ENCODE results near the gene PLN.

The PLN gene

DNA sequence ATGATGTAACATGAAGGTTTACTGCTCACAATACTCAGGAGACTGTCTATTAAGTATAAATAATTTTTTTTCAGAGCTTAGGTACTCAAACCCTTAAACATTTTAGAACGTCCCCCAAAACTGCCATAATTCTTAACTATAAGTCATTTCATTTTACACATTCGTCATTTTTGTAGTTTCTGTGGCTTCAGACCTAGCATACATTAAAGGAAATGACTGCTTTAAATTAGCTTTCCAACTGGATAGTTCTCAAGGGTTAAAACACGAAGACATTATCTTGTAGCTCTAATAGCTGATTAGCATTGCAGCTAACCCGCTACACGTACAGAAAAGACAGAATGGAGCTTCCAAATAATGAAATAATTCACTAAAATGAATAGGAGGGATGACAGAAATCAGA, 24.9 kb upstream of the PLN start:
- no peak overlapping the region for H3K4me3 ChIP-seq (ENCODE audit: low read length)
- TF ChIP-seq, protein P1, sequence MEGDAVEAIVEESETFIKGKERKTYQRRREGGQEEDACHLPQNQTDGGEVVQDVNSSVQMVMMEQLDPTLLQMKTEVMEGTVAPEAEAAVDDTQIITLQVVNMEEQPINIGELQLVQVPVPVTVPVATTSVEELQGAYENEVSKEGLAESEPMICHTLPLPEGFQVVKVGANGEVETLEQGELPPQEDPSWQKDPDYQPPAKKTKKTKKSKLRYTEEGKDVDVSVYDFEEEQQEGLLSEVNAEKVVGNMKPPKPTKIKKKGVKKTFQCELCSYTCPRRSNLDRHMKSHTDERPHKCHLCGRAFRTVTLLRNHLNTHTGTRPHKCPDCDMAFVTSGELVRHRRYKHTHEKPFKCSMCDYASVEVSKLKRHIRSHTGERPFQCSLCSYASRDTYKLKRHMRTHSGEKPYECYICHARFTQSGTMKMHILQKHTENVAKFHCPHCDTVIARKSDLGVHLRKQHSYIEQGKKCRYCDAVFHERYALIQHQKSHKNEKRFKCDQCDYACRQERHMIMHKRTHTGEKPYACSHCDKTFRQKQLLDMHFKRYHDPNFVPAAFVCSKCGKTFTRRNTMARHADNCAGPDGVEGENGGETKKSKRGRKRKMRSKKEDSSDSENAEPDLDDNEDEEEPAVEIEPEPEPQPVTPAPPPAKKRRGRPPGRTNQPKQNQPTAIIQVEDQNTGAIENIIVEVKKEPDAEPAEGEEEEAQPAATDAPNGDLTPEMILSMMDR (conservative IDR thresholded peaks at IDR 0.05; ENCODE audit: low read depth, low read length) = no peak
- DNase-seq (ENCODE audit: low read depth) = no peak

DNA sequence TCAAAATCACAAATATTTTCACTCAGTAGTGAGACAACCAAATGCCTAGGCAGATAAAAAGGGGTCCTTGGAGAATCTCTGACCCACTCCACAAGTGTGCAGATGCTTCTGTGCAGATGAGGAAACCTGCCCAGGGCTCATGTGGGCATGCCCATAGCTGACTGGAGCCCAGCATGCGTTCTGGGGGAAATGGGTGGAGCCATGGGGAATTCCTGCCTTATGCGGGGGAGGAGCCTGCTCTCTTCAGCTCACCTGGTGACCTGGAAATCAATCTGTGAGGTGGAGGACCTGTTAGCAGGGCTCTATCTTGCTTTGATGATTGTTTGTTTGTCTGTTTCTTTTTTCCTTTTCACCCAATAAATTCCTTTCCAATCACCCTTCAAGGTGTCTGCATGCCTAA, 23.4 kb upstream of the PLN start:
- no peak for DNase-seq (ENCODE audit: low read depth)

DNA sequence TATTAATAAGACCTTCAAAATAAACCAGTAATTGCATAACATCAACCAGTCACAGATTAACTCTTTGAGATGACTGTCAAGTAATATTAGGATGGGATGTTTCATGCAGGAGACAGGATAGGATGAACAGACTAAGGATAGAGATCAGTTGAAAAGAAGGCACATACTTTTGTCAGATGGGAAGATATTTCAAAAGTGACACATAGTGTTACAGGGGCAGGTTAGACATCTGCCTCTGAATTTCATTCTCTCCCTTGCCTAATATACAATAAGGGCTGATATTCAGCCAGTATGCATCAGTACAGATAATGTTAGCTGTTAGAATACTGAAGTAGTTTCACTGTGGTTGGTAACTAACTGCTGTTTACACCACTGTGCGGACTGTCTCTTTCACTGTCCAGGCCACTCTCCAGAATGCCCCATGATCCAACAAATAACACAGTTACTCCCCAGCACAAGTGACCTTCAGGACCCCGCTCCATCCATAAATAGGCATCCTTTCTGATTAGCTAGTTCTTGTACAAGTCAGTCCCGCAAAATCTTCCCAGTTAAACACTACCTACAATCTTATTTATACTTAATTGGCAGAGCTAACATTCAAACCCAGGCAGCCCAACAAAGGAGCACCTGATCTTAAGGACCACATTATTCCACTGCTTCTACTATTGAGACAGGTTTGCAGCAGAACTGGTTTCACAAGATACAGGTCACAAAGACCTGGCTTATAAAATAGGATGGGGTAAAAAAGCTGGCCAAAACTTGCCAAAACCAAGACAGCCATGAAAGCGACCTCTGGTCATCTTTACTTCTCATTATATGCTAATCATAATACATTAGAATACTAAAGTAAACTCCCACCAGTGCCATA, 21.9 kb upstream of the PLN start:
- TF ChIP-seq, protein P1 (conservative IDR thresholded peaks at IDR 0.05; ENCODE audit: low read depth, low read length) = no peak
- DNase-seq (ENCODE audit: low read depth) = no peak
- no peak overlapping the region for H3K4me3 ChIP-seq (ENCODE audit: low read length)

More for the DNA sequence above, 23.4 kb upstream of the PLN start:
- no peak overlapping the region for H3K4me3 ChIP-seq (ENCODE audit: low read length)
- TF ChIP-seq, protein P1 (conservative IDR thresholded peaks at IDR 0.05; ENCODE audit: low read depth, low read length) = no peak

DNA sequence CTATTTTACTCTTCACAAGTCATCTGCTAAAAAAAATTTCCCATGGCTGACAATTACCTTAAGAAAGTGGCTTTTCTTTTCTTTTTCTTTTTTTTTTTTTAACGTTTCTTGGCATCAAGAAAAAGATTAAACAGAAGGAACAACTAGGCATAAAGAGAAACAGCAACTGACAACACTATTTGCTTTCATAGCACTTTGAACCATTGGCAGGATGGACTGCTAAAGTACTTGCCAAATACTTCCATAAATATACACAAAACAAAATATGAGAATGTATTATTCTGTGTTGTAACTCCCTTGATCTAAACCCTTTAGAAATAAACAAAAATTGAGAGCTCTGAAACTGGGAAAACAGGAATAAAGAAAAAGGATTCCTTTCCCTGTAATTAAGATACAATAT, 20.0 kb upstream of the PLN start:
- TF ChIP-seq, protein P1 (conservative IDR thresholded peaks at IDR 0.05; ENCODE audit: low read depth, low read length) = no peak
- no peak overlapping the region for H3K4me3 ChIP-seq (ENCODE audit: low read length)
- DNase-seq (ENCODE audit: low read depth) = no peak

DNA sequence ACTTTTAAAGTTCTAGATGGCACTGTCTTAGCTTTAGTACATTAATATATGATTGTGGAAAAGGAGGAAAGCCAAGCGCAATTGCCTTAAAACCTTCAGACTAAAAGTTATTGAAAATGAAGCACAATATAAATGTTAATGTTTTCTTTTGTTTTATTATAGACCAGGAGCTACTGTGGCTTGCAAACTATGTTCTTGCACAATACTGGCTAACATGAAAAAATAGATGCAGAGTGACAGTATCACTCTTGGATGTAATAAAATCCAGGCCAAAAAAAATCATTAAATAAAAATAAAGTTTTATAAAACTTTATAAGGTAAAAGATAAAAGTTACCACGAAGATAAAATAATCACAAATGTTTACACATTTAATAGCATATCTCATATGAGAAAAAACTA, 18.3 kb upstream of the PLN start:
- no peak for DNase-seq (ENCODE audit: low read depth)
- TF ChIP-seq, protein P1 (conservative IDR thresholded peaks at IDR 0.05; ENCODE audit: low read depth, low read length) = no peak
- no peak overlapping the region for H3K4me3 ChIP-seq (ENCODE audit: low read length)

DNA sequence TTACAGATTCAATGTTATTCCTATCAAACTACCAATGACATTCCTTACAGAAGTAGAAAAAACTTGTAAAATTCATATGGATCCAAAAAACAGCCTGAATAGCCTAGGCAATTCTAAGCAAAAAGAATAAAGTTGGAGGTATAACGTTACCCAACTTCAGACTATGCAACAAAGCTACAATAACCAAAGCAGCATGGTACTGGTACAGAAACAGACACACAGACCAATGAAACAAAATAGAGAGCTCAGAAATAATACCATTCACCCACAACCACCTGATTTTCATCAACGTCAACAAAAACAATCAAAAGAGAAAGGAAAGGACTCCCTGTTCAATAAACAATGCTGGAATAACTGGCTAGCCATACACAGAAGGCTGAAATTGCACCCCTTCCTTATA, 17.2 kb upstream of the PLN start:
- H3K4me3 ChIP-seq (ENCODE audit: low read length) = no peak overlapping the region
- no peak for DNase-seq (ENCODE audit: low read depth)
- TF ChIP-seq, protein P1 (conservative IDR thresholded peaks at IDR 0.05; ENCODE audit: low read depth, low read length) = no peak
